BE2C (cell line): ENCODE data around the gene HDAC4.
A peak's percentile ranks its signal among the peaks of the same experiment; 100 is the strongest.

Source experiments
- DNase-seq: peaks from one replicate; pipeline ENCODE4 v3.0.0-alpha.2; 2020
- H3K27me3 ChIP-seq: fragments of 250-450 bp; sonication (Bioruptor Pico); 2 replicates; pipeline ENCODE4 v1.5.1; 2020; ENCODE audit warnings: mild to moderate bottlenecking
- H3K36me3 ChIP-seq: fragments of 250-450 bp; sonication (Bioruptor Pico); 2 replicates; pipeline ENCODE4 v1.5.1; 2020; ENCODE audit warnings: mild to moderate bottlenecking
- H3K4me1 ChIP-seq: fragments of 250-450 bp; sonication (Bioruptor Pico); 2 replicates; pipeline ENCODE4 v1.5.1; 2020
- H3K4me3 ChIP-seq: 2 replicates; pipeline ENCODE4 v1.5.1; 2011; ENCODE audit warnings: low read depth, low read length
- H3K9me3 ChIP-seq: fragments of 250-450 bp; sonication (Bioruptor Pico); 2 replicates; pipeline ENCODE4 v1.5.1; 2020
- CTCF ChIP-seq: IDR thresholded peaks from 2 replicates; pipeline ENCODE4 v1.5.1; 2012; ENCODE audit warnings: mild to moderate bottlenecking, low read depth, low read length

Gene HDAC4

GRCh38 chr2:239368321-239368720 lies 32.5 kb downstream of the HDAC4 start:
- Histone ChIP-seq H3K36me3 (no peaks in the 10 kb centered on the region), H3K27me3 (no peaks in the 10 kb centered on the region), H3K4me3 (no peak overlapping the region), H3K9me3 (no peaks in the 10 kb centered on the region), H3K4me1 (peaks cover 17% of the 10 kb centered on the region)
- no peak for DNase-seq
- TF ChIP-seq CTCF: no peak

GRCh38 chr2:239366740-239367139 lies 34.1 kb downstream of the HDAC4 start:
- H3K4me1 ChIP-seq: peaks cover 17% of the 10 kb centered on the region
- no peak for TF ChIP-seq CTCF
- no peaks in the 10 kb centered on the region for H3K36me3 ChIP-seq
- DNase-seq: no peak
- H3K27me3 ChIP-seq: no peaks in the 10 kb centered on the region
- no peak overlapping the region for H3K4me3 ChIP-seq
- no peaks in the 10 kb centered on the region for H3K9me3 ChIP-seq

GRCh38 chr2:239365782-239366435 lies 34.9 kb downstream of the HDAC4 start:
- Histone ChIP-seq H3K36me3 (no peaks in the 10 kb centered on the region), H3K4me1 (peaks cover 21% of the 10 kb centered on the region)
- TF ChIP-seq CTCF: no peak

GRCh38 chr2:239365071-239365781 lies 35.6 kb downstream of the HDAC4 start:
- Histone ChIP-seq H3K4me1 (peaks cover 23% of the 10 kb centered on the region), H3K4me3 (no peak overlapping the region), H3K27me3 (no peaks in the 10 kb centered on the region), H3K36me3 (no peaks in the 10 kb centered on the region), H3K9me3 (no peaks in the 10 kb centered on the region)
- TF ChIP-seq CTCF: no peak
- DNase-seq: no peak

More at GRCh38 chr2:239365782-239366435, 34.9 kb downstream of the HDAC4 start:
- DNase-seq: no peak
- Histone ChIP-seq H3K4me3 (no peak overlapping the region), H3K9me3 (no peaks in the 10 kb centered on the region), H3K27me3 (no peaks in the 10 kb centered on the region)

- no peaks in the 10 kb centered on the region for H3K9me3 ChIP-seq
- H3K4me1 ChIP-seq: peaks cover 18% of the 10 kb centered on the region
- H3K4me3 ChIP-seq: no peak overlapping the region
- peak; percentile 40; the same call in 1 of the 2 replicates for TF ChIP-seq CTCF
- no peaks in the 10 kb centered on the region for H3K27me3 ChIP-seq
- H3K36me3 ChIP-seq: no peaks in the 10 kb centered on the region
- no peak for DNase-seq
Measured at GRCh38 chr2:239363946-239364637, 36.7 kb downstream of the HDAC4 start.
